ENCODE measurements around the gene USP40. TPM values are rescaled to one million over a fixed set of nuclear protein-coding genes. Genes with fewer than 3 reads are reported as not detected.

USP40 gene
- polyA plus RNA-seq, 1 donor (not counting 4 experiments of a cell fraction or from before 2014, with no cell fraction given), result 37.3 TPM

DNA sequence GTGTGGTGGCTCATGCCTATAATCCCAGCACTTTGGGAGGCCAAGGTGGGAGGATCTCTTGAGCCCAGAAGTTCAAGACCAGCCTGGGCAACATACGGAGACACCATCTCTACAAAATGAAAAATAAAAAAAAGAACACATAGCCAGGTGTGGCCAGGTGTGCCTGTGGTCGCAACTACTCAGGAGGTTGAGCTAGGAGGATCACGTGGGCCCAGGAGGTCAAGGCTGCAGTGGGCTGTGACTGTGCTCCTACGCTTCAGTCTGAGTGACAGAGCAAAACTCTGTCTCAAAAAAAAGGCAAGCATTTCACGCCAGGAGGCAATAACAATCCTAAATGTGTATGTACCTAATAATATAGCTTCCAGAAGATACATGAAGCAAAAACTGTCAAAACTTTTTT, 27.8 kb downstream of the USP40 start:
- H4K20me1 ChIP-seq (ENCODE audit: control insufficient read depth, extremely low read depth, insufficient read depth, low read length), result no peaks in the 10 kb centered on the region
- no peaks in the 10 kb centered on the region for H3K9me3 ChIP-seq (ENCODE audit: control insufficient read depth, low read depth, low read length)
- no peak for TF ChIP-seq EZH2 (IDR thresholded peaks at IDR 0.05; ENCODE audit: low read length)
- TF ChIP-seq, protein P1, sequence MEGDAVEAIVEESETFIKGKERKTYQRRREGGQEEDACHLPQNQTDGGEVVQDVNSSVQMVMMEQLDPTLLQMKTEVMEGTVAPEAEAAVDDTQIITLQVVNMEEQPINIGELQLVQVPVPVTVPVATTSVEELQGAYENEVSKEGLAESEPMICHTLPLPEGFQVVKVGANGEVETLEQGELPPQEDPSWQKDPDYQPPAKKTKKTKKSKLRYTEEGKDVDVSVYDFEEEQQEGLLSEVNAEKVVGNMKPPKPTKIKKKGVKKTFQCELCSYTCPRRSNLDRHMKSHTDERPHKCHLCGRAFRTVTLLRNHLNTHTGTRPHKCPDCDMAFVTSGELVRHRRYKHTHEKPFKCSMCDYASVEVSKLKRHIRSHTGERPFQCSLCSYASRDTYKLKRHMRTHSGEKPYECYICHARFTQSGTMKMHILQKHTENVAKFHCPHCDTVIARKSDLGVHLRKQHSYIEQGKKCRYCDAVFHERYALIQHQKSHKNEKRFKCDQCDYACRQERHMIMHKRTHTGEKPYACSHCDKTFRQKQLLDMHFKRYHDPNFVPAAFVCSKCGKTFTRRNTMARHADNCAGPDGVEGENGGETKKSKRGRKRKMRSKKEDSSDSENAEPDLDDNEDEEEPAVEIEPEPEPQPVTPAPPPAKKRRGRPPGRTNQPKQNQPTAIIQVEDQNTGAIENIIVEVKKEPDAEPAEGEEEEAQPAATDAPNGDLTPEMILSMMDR (optimal IDR thresholded peaks at IDR 0.05 in 1 of 3, IDR thresholded peaks at IDR 0.05 in 1 of 3, conservative IDR thresholded peaks at IDR 0.05 in 1 of 3; ENCODE audit: extremely low read depth in 1 of 3, insufficient read depth in 2 of 3, low read length in 3 of 3), result no peak
- H3K36me3 ChIP-seq (ENCODE audit: control insufficient read depth in 2 of 2, extremely low read depth in 1 of 2, insufficient read depth in 2 of 2, low read length in 2 of 2), result peaks cover 6 to 10% of the 10 kb centered on the region in 2 experiments
- H3K79me2 ChIP-seq (ENCODE audit: control insufficient read depth, insufficient read depth, low read length), result no peaks in the 10 kb centered on the region
- no peaks in the 10 kb centered on the region for H3K9me1 ChIP-seq (ENCODE audit: control insufficient read depth, extremely low read depth, insufficient read depth, low read length)
- no peaks in the 10 kb centered on the region for H3K4me1 ChIP-seq (ENCODE audit: control insufficient read depth, extremely low read depth, insufficient read depth, low read length)
- H3K4me2 ChIP-seq (ENCODE audit: control insufficient read depth, extremely low read depth, insufficient read depth, low read depth, low read length), result no peak overlapping the region
- H3K9ac ChIP-seq (ENCODE audit: control insufficient read depth, extremely low read depth, insufficient read depth, low read length), result no peak overlapping the region
- no peaks in the 10 kb centered on the region for H3K27me3 ChIP-seq (ENCODE audit: control insufficient read depth, extremely low read depth, insufficient read depth, low read length)
- DNase-seq (ENCODE audit: low read depth, low spot score), result no peak
- no peak overlapping the region for H3K4me3 ChIP-seq (ENCODE audit: control insufficient read depth in 2 of 3, extremely low read depth in 1 of 3, insufficient read depth in 2 of 3, low read depth in 1 of 3, low read length in 3 of 3)
- no peak overlapping the region for H3K27ac ChIP-seq (ENCODE audit: control insufficient read depth, insufficient read depth, low read length)
- dilution Hi-C loops (cut with MboI; ENCODE audit: extremely low pct_ligation_motif_present, low sequenced_read_pairs), result no loop called here
- no peak for FAIRE-seq
- H2AFZ ChIP-seq (ENCODE audit: control insufficient read depth, low read length), result no peak overlapping the region

DNA sequence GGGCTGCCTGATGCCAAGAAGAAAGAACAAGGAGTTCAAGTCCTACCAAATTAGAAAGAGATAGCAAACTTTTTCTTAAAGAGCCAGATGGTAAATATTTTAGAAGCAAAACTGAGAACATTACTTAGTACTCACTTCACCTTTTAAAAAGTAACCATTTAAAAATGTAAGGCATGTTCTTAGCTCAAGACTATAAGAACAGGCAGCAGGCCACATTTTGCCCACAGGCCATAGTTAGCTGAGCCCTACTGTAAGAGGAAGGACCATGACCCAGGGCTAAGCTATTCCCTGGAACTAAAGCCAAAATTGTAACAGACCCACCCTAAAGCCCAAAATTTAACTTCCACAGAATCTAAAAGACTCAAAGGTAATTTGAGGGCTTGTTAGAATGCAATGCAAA, 31.3 kb downstream of the USP40 start:
- Histone ChIP-seq H3K36me3 (ENCODE audit: control insufficient read depth in 2 of 2, extremely low read depth in 1 of 2, insufficient read depth in 2 of 2, low read length in 2 of 2) (peaks cover 13 to 14% of the 10 kb centered on the region in 2 experiments), H4K20me1 (ENCODE audit: control insufficient read depth, extremely low read depth, insufficient read depth, low read length) (no peaks in the 10 kb centered on the region), H3K4me3 (ENCODE audit: control insufficient read depth in 2 of 3, extremely low read depth in 1 of 3, insufficient read depth in 2 of 3, low read depth in 1 of 3, low read length in 3 of 3) (no peak overlapping the region), H3K9me3 (ENCODE audit: control insufficient read depth, low read depth, low read length) (no peaks in the 10 kb centered on the region), H2AFZ (ENCODE audit: control insufficient read depth, low read length) (no peak overlapping the region), H3K9ac (ENCODE audit: control insufficient read depth, extremely low read depth, insufficient read depth, low read length) (no peak overlapping the region), H3K27me3 (ENCODE audit: control insufficient read depth, extremely low read depth, insufficient read depth, low read length) (no peaks in the 10 kb centered on the region), H3K4me1 (ENCODE audit: control insufficient read depth, extremely low read depth, insufficient read depth, low read length) (no peaks in the 10 kb centered on the region), H3K4me2 (ENCODE audit: control insufficient read depth, extremely low read depth, insufficient read depth, low read depth, low read length) (no peak overlapping the region), H3K79me2 (ENCODE audit: control insufficient read depth, insufficient read depth, low read length) (no peaks in the 10 kb centered on the region), H3K9me1 (ENCODE audit: control insufficient read depth, extremely low read depth, insufficient read depth, low read length) (no peaks in the 10 kb centered on the region), H3K27ac (ENCODE audit: control insufficient read depth, insufficient read depth, low read length) (no peak overlapping the region)
- no peak for FAIRE-seq
- dilution Hi-C loops (cut with MboI; ENCODE audit: extremely low pct_ligation_motif_present, low sequenced_read_pairs), result no loop called here
- DNase-seq (ENCODE audit: low read depth, low spot score), result no peak
- TF ChIP-seq, protein P1 (optimal IDR thresholded peaks at IDR 0.05 in 1 of 3, IDR thresholded peaks at IDR 0.05 in 1 of 3, conservative IDR thresholded peaks at IDR 0.05 in 1 of 3; ENCODE audit: extremely low read depth in 1 of 3, insufficient read depth in 2 of 3, low read length in 3 of 3), result no peak
- TF ChIP-seq EZH2 (IDR thresholded peaks at IDR 0.05; ENCODE audit: low read length), result no peak

Measured in keratinocyte (primary cell).